Esophagus muscularis mucosa (tissue), 4 donors: ENCODE data around the gene MVB12B. TPM values are rescaled to one million over a fixed set of nuclear protein-coding genes. Genes with fewer than 3 reads are reported as not detected.

Source experiments
- DNase-seq: peaks from one replicate; pipeline ENCODE4 v3.0.0-alpha.2; 2017; ENCODE audit errors: extremely low spot score
- H3K27ac ChIP-seq, 4 donors: fragments of 200-600 bp; sonication (generic); replicated peaks in 1 of 4; 1 replicate in 3 of 4; 2 replicates in 1 of 4; pipeline ENCODE4 v1.5.1; 2016 to 2019; ENCODE audit warnings: mild to moderate bottlenecking in 1 of 4
- H3K27me3 ChIP-seq, 4 donors: fragments of 200-600 bp; sonication (generic); one replicate each; pipeline versions ENCODE4 v1.5.1 to v1.6.0; 2016 to 2019
- H3K36me3 ChIP-seq, 4 donors: fragments of 200-600 bp; sonication (generic); one replicate each; pipeline ENCODE4 v1.5.1; 2016 to 2019
- H3K4me1 ChIP-seq, 4 donors: fragments of 200-600 bp; sonication (generic); one replicate each; pipeline ENCODE4 v1.5.1; 2016 to 2019
- H3K4me3 ChIP-seq, 4 donors: fragments of 200-600 bp; sonication (generic); 1 replicate in 2 of 4; 2 replicates in 2 of 4; pipeline ENCODE4 v1.5.1; 2016 to 2019; ENCODE audit warnings: mild to moderate bottlenecking in 4 of 4, moderate library complexity in 1 of 4
- H3K9me3 ChIP-seq, 4 donors: fragments of 200-600 bp; sonication (generic); 1 replicate in 3 of 4; 2 replicates in 1 of 4; pipeline ENCODE4 v1.5.1; 2016 to 2019
- CTCF ChIP-seq, 3 experiments: fragments of 200-600 bp in 2 of 3; fragments of 450-650 bp in 1 of 3; sonication (generic) in 2 of 3; IDR thresholded peaks; one replicate each; pipeline ENCODE4 v1.5.1; 2017 to 2019; ENCODE audit warnings: antibody characterized with exemption in 3 of 3, mild to moderate bottlenecking in 2 of 3, moderate library complexity in 1 of 3
- EP300 ChIP-seq: sonication (generic); formaldehyde crosslinking; IDR thresholded peaks from one replicate; pipeline ENCODE4 v1.6.1; 2017; ENCODE audit warnings: antibody characterized with exemption
- POLR2A ChIP-seq: fragments of 450-650 bp; IDR thresholded peaks from one replicate; pipeline ENCODE4 v1.6.1; 2017; ENCODE audit warnings: antibody characterized with exemption, moderate library complexity, mild to moderate bottlenecking, low read depth
- POLR2AphosphoS5 ChIP-seq, 2 donors: sonication (generic); formaldehyde crosslinking; IDR thresholded peaks; one replicate each; pipeline ENCODE4 v1.6.1; 2017; ENCODE audit warnings: antibody characterized with exemption in 2 of 2
- WGBS: methylation state at CpG from one replicate; pipeline ENCODE4 v1.1.5; 2018; 5-methylcytosine and 5-hydroxymethylcytosine counted together
- intact Hi-C: fragments of 100-400 bp; cut with DNase I; formaldehyde crosslinking; loops from one replicate; pipeline ENCODE4 v1.15.1; 2023
- total RNA-seq, 4 donors: library from RNA; depleted of rRNA; stranded (reverse); fragments of >200 nt; gene quantifications; one replicate each; pipeline versions ENCODE4 v1.1.0 to v1.2.1, GENCODE V29; 2016

MVB12B gene
- total RNA-seq, 4 donors from 2014 or later = 14.1 to 25.0 (median 18.4) TPM

GRCh38 chr9:126424511-126424910, 97.9 kb downstream of the MVB12B start:
- Histone ChIP-seq H3K4me1 (peaks cover 0 to 17% (median 6%) of the 10 kb centered on the region in 4 donors), H3K4me3 (no peak overlapping the region), H3K27ac (no peak overlapping the region), H3K9me3 (no peaks in the 10 kb centered on the region), H3K36me3 (peaks cover 25 to 60% (median 40%) of the 10 kb centered on the region in 4 donors), H3K27me3 (no peaks in the 10 kb centered on the region)
- TF ChIP-seq POLR2AphosphoS5 (IDR thresholded peaks at IDR 0.05) (no peak), POLR2A (no peak), EP300 (no peak), CTCF (IDR thresholded peaks at IDR 0.05) (no peak)
- intact Hi-C loops = no loop called here
- no peak for DNase-seq
- 89% methylated on average over 8 of the region's 8 CpGs for WGBS

GRCh38 chr9:126428534-126429175, 102.0 kb downstream of the MVB12B start:
- no peaks in the 10 kb centered on the region for H3K9me3 ChIP-seq
- no peak for DNase-seq
- no peak for TF ChIP-seq POLR2A
- no peak for TF ChIP-seq CTCF (IDR thresholded peaks at IDR 0.05)
- no peak for TF ChIP-seq EP300
- no peak for TF ChIP-seq POLR2AphosphoS5 (IDR thresholded peaks at IDR 0.05)
- WGBS = 93% methylated on average over 8 of the region's 9 CpGs
- H3K4me1 ChIP-seq = no peaks in the 10 kb centered on the region
- no peaks in the 10 kb centered on the region for H3K27me3 ChIP-seq
- no peak overlapping the region for H3K27ac ChIP-seq
- intact Hi-C loops = no loop called here
- no peak overlapping the region for H3K4me3 ChIP-seq
- peaks cover 9 to 72% (median 15%) of the 10 kb centered on the region in 4 donors for H3K36me3 ChIP-seq

GRCh38 chr9:126429190-126429589, 102.6 kb downstream of the MVB12B start:
- 91% methylated on average over 8 of the region's 8 CpGs for WGBS
- no peak overlapping the region for H3K27ac ChIP-seq
- intact Hi-C loops = no loop called here
- peaks cover 6 to 70% (median 11%) of the 10 kb centered on the region in 4 donors for H3K36me3 ChIP-seq
- H3K4me1 ChIP-seq = no peaks in the 10 kb centered on the region
- H3K27me3 ChIP-seq = no peaks in the 10 kb centered on the region
- no peak for DNase-seq
- no peak overlapping the region for H3K4me3 ChIP-seq
- H3K9me3 ChIP-seq = no peaks in the 10 kb centered on the region
- TF ChIP-seq EP300 = no peak
- TF ChIP-seq CTCF (IDR thresholded peaks at IDR 0.05) = no peak
- no peak for TF ChIP-seq POLR2A

- Histone ChIP-seq H3K27ac (no peak overlapping the region), H3K27me3 (no peaks in the 10 kb centered on the region), H3K4me3 (no peak overlapping the region), H3K36me3 (peaks cover 0 to 63% (median 5%) of the 10 kb centered on the region in 4 donors), H3K9me3 (no peaks in the 10 kb centered on the region), H3K4me1 (peaks cover 0 to 2% (median 0%) of the 10 kb centered on the region in 4 donors)
- intact Hi-C loops = no loop called here
- TF ChIP-seq POLR2A (no peak), CTCF (IDR thresholded peaks at IDR 0.05) (no peak), EP300 (no peak), POLR2AphosphoS5 (IDR thresholded peaks at IDR 0.05) (no peak)
- no peak for DNase-seq
- WGBS = 96% methylated on average over 6 of the region's 6 CpGs
Observed at GRCh38 chr9:126430124-126430523, 103.5 kb downstream of the MVB12B start.
